HG03108 (cell line): ENCODE results near the gene AWAT2.

Experiments used
- ATAC-seq: cut with Tn5 transposase; IDR thresholded peaks from one replicate; pipeline ENCODE4 v1.9.1; 2021; ENCODE audit warnings: moderate library complexity; ENCODE audit not compliant: unreplicated experiment

AWAT2 gene

GRCh38 chrX:70042399-70043371 lies 7.1 kb downstream of the AWAT2 start:
- ATAC-seq, result no peak

GRCh38 chrX:70041993-70042392 lies 7.7 kb downstream of the AWAT2 start:
- no peak for ATAC-seq

- ATAC-seq, result no peak
Observed at GRCh38 chrX:70039758-70040157, 10.0 kb downstream of the AWAT2 start.

DNA sequence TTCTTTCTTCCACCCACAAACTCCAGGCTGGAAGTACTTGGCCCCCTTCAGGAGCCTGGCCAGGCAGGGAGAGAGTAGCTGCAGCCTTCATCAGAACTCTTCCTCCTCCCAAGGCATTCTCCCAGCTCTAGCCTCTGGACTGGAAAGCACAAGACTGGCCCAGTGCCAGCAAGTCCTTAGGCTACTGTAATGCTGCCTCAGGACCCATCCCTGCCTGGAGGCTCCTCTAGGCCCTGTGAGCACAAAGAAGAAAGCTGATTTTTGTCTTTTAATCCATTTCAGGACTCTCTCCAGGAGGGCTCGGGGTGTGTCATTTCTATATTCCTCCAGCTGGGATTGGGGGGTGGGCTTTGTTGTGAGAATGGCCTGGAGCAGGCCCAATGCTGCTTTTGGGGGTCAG lies 10.8 kb downstream of the AWAT2 start:
- ATAC-seq, result no peak

DNA sequence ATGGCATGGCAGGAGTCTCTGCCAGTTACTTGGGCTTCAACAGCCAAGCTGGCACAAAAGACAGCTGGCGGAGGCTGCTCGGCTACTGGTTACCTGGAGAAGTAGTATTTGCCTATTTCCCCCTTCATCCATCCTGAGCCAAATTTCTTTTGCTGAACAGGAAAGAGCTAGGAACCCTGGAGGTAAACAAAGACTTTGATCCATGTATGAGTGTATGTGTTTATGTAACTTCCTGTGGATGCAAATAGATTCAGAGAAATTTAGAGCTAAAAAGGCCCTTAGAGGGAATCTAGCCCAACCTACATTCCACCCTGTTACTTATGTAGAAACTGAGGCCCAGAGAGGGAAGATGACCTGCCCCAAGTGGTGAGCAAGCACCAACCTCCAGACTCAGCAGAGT lies 11.2 kb downstream of the AWAT2 start:
- ATAC-seq, result no peak

- ATAC-seq, result no peak
Observed at GRCh38 chrX:70034646-70035045, 15.1 kb downstream of the AWAT2 start.

DNA sequence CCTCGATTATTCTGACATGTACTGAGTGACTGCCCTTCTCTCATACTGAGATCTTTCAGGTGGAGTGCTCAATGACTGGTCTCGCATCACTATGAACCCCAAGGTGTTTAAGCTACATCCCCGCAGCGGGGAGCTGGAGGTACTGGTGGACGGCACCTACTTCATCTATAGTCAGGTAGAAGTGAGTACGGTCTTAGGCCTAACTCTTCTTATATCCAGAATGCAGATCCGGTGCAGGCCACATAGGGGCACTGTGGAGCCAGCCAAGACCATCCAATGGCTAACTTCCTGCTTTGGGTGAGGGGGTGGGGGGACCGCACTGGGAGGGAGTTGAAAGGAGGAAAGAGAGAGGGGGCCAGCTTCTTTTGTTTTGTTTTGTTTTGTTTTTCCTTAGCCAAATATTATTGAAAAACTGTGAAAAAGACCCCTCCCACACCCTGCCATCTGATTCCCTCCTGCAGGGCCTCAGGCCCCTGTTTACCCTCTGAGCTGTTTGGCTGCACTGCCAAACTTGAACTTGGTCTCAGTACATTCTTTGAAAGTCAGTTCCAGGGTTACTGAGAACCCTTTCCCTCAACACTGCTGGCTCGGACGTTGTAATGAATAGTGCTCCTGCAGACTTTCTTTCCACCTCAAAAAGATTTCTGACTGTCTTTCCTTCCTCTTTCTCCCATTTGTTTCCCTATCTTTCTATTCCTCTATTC lies 16.2 kb downstream of the AWAT2 start:
- ATAC-seq, result peak; percentile 56

DNA sequence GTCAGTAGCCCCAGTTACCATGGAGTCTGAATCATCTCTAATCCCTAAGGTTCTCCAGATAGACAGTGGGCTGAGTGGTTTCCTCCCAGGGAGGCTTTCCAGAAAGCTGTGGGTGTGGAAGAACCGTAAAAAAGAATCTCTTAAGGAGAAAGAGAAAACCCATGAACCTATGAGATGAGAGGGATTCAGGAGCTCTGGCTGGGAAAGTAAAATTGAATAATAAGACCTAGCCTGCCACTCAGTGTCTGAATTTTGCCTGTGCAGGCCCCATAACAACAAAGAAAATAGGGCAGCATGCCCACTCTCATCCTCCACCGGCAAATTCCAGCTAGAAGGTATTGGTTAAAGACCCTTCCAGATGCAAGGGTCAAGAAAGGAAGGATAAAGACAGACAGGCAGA lies 16.9 kb downstream of the AWAT2 start:
- no peak for ATAC-seq

GRCh38 chrX:70030301-70030767 lies 19.4 kb downstream of the AWAT2 start:
- no peak for ATAC-seq

- no peak for ATAC-seq
Observed at GRCh38 chrX:70029863-70030262, 19.9 kb downstream of the AWAT2 start.

DNA sequence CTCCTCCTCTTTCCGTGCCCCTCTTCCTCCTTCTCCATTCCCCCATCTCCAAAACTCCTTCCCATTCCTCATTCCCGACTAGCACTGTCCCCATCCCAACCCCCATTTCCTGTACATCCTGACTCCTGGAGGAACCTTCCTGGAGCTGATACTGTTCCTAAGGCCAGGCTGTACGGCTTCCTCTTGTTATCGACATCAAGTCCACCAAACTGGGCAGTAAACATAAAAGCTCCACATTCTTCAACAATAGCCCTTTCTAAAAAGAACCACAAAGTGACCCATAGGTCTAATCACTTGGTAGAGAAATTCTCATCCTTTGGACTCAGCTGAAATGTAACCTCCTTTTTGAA lies 22.9 kb downstream of the AWAT2 start:
- no peak for ATAC-seq

GRCh38 chrX:70026112-70026850 lies 23.5 kb downstream of the AWAT2 start:
- ATAC-seq, result no peak

- no peak for ATAC-seq
Observed at GRCh38 chrX:70025464-70025863, 24.3 kb downstream of the AWAT2 start.

- no peak for ATAC-seq
Observed at GRCh38 chrX:70022616-70023015, 27.1 kb downstream of the AWAT2 start.

- no peak for ATAC-seq
Observed at GRCh38 chrX:70016513-70016912, 33.2 kb downstream of the AWAT2 start.

DNA sequence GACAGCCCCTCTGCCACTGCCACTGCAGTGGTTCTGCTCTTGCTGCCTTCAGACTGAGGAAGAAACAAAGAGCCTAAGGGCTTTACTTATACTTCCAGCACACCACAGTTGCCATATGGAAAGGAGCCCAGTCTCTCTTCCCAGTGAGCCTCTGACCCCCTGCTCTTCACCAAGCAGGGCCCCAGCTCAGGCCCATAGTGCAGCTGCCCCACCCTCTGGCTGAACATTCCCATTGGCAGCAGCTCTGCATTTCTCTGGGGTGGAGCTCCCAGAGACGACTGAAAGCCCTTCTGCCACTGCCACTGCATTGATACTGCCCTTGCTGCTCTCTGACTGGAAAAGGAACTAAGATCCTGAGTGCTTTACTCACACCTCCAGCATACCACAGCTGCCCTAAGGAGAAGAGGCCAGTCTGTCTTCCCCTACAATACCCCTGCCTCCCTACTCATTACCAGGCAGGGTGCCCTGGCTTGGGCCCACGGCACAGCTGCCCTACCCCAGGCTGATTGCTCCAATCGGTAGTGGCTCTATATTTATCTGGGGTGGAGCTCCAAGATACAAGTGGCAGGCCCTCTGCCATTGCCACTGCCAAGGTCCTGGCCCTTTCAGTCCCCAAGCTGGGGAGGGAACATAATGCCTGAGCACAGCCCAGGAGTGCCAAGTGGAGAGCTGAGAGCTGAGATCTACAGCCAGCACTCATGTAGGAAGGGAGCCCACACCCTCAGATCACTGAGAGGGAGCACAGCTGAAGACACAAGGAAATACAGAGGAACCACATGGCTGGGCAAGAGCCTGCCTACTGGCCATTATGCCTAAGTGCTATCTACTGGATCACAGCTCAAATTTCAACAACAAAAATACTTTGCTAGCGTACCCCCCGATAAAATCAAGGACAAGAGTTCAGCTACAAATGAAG lies 36.0 kb downstream of the AWAT2 start:
- ATAC-seq, result no peak

DNA sequence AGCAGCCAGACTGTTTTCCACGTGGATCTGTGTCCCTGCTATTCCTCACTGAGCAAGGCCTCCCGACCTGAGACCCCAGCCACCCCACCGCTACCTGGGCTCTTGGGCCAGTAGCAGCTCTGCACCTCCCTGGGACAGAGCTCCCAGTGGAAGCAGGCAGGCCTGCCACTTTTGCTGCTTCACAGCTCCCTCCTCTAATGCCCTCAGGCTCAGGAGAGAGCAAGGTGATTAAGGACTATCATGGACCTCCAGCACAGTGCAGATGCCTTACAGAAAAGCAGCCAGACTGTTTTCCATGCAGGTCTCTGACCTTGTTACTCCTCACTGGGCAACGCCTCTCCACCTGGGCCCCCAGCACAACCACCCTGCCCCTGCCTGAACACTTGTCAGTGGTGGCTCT lies 37.0 kb downstream of the AWAT2 start:
- no peak for ATAC-seq

- no peak for ATAC-seq
Observed at GRCh38 chrX:70009970-70010369, 39.8 kb downstream of the AWAT2 start.

DNA sequence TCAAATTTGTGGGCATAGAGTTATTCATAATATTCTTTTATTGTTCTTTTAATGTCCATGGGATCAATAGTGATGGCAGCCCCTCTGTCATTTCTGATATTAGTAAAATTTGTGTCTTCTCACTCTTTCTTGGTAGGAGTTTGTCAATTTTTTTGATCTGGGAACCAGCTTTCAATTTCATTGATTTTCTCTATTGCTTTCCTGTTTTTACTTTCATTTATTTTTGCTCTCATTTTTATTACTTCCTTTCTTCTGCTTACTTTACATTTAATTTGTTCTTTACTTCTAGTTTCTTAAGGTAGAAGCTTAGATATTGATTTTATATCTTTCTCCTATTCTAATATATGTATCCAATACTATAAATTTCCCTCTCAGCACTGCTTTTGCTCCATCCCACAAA lies 40.7 kb downstream of the AWAT2 start:
- no peak for ATAC-seq

DNA sequence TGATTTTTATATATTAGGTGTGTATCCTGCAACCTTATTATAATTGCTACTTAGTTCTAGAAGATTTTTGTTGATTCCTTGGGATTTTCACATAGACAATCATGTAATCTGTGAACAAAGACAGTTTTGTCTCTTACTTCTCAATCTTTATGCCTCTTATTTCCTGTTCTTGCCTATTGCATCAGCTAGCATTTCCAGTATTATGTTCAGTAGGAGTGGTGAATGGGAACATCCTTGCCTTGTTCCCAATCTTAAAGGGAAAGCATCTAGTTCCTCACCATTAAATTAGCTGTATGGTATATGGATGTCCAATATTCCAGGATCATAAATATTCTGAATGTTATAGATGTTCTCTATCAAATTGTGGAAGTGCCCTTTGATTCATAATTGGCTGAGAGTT lies 41.8 kb downstream of the AWAT2 start:
- ATAC-seq, result no peak
